GM23338 (cell line): Measurements from ENCODE around the gene PIK3IP1. TPM values are rescaled to one million over a fixed set of nuclear protein-coding genes. Genes with fewer than 3 reads are reported as not detected.

Experiments
- ATAC-seq: fragments of 200-7000 bp; cut with Tn5 transposase; 3 replicates; pipeline ENCODE4 v1.9.1; 2020
- DNase-seq: peaks from one replicate; pipeline ENCODE4 v3.0.0-alpha.2; 2015; ENCODE audit warnings: low spot score
- H2AFZ ChIP-seq: fragments of 200-600 bp; sonication (generic); 2 replicates; pipeline ENCODE4 v1.8.0; 2016; ENCODE audit warnings: antibody characterized with exemption, mild to moderate bottlenecking, moderate library complexity
- H3F3A ChIP-seq: fragments of 200-600 bp; sonication (generic); replicated peaks from 2 replicates; pipeline ENCODE4 v1.8.0; 2017; ENCODE audit warnings: antibody characterized with exemption, mixed run types, low read depth
- H3K27ac ChIP-seq: fragments of 200-600 bp; sonication (generic); 2 replicates; pipeline ENCODE4 v1.6.1; 2016; ENCODE audit warnings: low read depth
- H3K27me3 ChIP-seq: fragments of 200-600 bp; sonication (generic); 2 replicates; pipeline ENCODE4 v1.8.0; 2016; ENCODE audit warnings: mild to moderate bottlenecking, mixed run types, moderate library complexity; ENCODE audit not compliant: insufficient read depth
- H3K36me3 ChIP-seq: fragments of 200-600 bp; sonication (generic); 2 replicates; pipeline ENCODE4 v1.8.0; 2016; ENCODE audit warnings: mild to moderate bottlenecking; ENCODE audit not compliant: insufficient read depth
- H3K4me1 ChIP-seq: fragments of 200-600 bp; sonication (generic); 2 replicates; pipeline ENCODE4 v1.8.0; 2016; ENCODE audit warnings: mild to moderate bottlenecking, moderate library complexity; ENCODE audit not compliant: insufficient read depth
- H3K4me2 ChIP-seq: fragments of 200-600 bp; sonication (generic); 2 replicates; pipeline ENCODE4 v1.7.1; 2017; ENCODE audit warnings: mixed run types
- H3K4me3 ChIP-seq: fragments of 200-600 bp; sonication (generic); 2 replicates; pipeline ENCODE4 v1.6.1; 2016; ENCODE audit warnings: mixed run types
- H3K79me2 ChIP-seq: fragments of 200-600 bp; sonication (generic); replicated peaks from 2 replicates; pipeline ENCODE4 v1.8.0; 2017; ENCODE audit warnings: mild to moderate bottlenecking; ENCODE audit not compliant: insufficient read depth
- H3K9me2 ChIP-seq: fragments of 200-600 bp; sonication (generic); 2 replicates; pipeline ENCODE4 v1.8.0; 2017; ENCODE audit not compliant: insufficient read depth
- H4K20me1 ChIP-seq: fragments of 200-600 bp; sonication (generic); replicated peaks from 2 replicates; pipeline ENCODE4 v1.8.0; 2017; ENCODE audit warnings: mild to moderate bottlenecking; ENCODE audit not compliant: insufficient read depth
- H3K27ac Mint-ChIP-seq: 2 replicates; pipeline ENCODE4 v1.8.0; 2020; ENCODE audit warnings: inconsistent platforms, mild to moderate bottlenecking, moderate library complexity, mixed read lengths
- H3K27me3 Mint-ChIP-seq: 3 replicates; pipeline ENCODE4 v1.8.0; 2022; ENCODE audit warnings: low read depth, mild to moderate bottlenecking, moderate library complexity, mixed read lengths, inconsistent platforms; ENCODE audit not compliant: insufficient read depth, poor library complexity
- H3K36me3 Mint-ChIP-seq: 3 replicates; pipeline ENCODE4 v1.8.0; 2021; ENCODE audit warnings: low read depth, mild to moderate bottlenecking, inconsistent platforms, moderate library complexity, mixed read lengths
- H3K4me1 Mint-ChIP-seq: 3 replicates; pipeline ENCODE4 v1.8.0; 2020; ENCODE audit warnings: mild to moderate bottlenecking, inconsistent platforms, mixed read lengths
- H3K4me3 Mint-ChIP-seq: 3 replicates; pipeline ENCODE4 v1.8.0; 2021; ENCODE audit warnings: moderate library complexity, mild to moderate bottlenecking, inconsistent platforms, mixed read lengths
- H3K9me3 Mint-ChIP-seq: 3 replicates; pipeline ENCODE4 v1.8.0; 2020; ENCODE audit warnings: moderate library complexity, mild to moderate bottlenecking, inconsistent platforms, mixed read lengths
- CREB1 ChIP-seq: fragments of 250-450 bp; sonication (Bioruptor Pico); IDR thresholded peaks from 2 replicates; pipeline ENCODE4 v1.5.0; 2020; ENCODE audit warnings: low read depth, mild to moderate bottlenecking, moderate library complexity
- EZH2 ChIP-seq: fragments of 200-600 bp; sonication (generic); IDR thresholded peaks from one replicate; pipeline ENCODE4 v1.8.0; 2017; ENCODE audit warnings: antibody characterized with exemption, mild to moderate bottlenecking, low read depth; ENCODE audit not compliant: unreplicated experiment
- EZH2phosphoT487 ChIP-seq: fragments of 200-600 bp; sonication (generic); IDR thresholded peaks from one replicate; pipeline ENCODE4 v1.8.1; 2018; ENCODE audit warnings: antibody characterized with exemption; ENCODE audit not compliant: unreplicated experiment
- JUNB ChIP-seq: IDR thresholded peaks from one replicate; pipeline ENCODE4 v1.6.1; 2016; ENCODE audit warnings: antibody characterized with exemption; ENCODE audit not compliant: unreplicated experiment
- NANOG ChIP-seq: IDR thresholded peaks from 2 replicates; pipeline ENCODE4 v1.6.1; 2016; ENCODE audit warnings: antibody characterized with exemption, borderline replicate concordance
- POLR2AphosphoS5 ChIP-seq: IDR thresholded peaks from 2 replicates; pipeline ENCODE4 v1.6.1; 2016; ENCODE audit warnings: antibody characterized with exemption, low read depth
- STAT1 ChIP-seq: IDR thresholded peaks from one replicate; pipeline ENCODE4 v1.6.1; 2016; ENCODE audit warnings: antibody characterized with exemption; ENCODE audit not compliant: unreplicated experiment
- ZNF114 ChIP-seq: fragments of 250-450 bp; sonication (Bioruptor Pico); IDR thresholded peaks from 2 replicates; pipeline ENCODE4 v1.5.0; 2020; ENCODE audit warnings: mild to moderate bottlenecking, moderate library complexity
- ZNF331 ChIP-seq: fragments of 250-450 bp; sonication (Bioruptor Pico); IDR thresholded peaks from 2 replicates; pipeline ENCODE4 v1.5.0; 2020; ENCODE audit warnings: low read depth, mild to moderate bottlenecking, moderate library complexity
- polyA plus RNA-seq: library from polyadenylated mRNA; unstranded; fragments of >200 nt; fragmentation: Nextera tagmentation; extraction: Ambion mirVana; gene quantifications from 2 replicates; pipeline ENCODE4 v1.2.1, GENCODE V29; 2016
- total RNA-seq: library from RNA; depleted of rRNA; stranded (reverse); fragments of >200 nt; shearing (Covaris generic); gene quantifications from 2 replicates; pipeline ENCODE4 v1.2.3, GENCODE V29; 2014
- TF ChIP-seq, protein P1 (sequence below): IDR thresholded peaks from one replicate; pipeline ENCODE4 v1.6.1; 2018; ENCODE audit warnings: antibody characterized with exemption; ENCODE audit not compliant: unreplicated experiment
- TF ChIP-seq, protein P2 (sequence below): IDR thresholded peaks from 2 replicates; pipeline ENCODE4 v1.6.1; 2016; ENCODE audit warnings: antibody characterized with exemption
- TF ChIP-seq, protein P3 (sequence below), 2 experiments: fragments of 200-600 bp in 1 of 2; sonication (generic) in 1 of 2; conservative IDR thresholded peaks; 2 replicates each; pipeline versions ENCODE4 v1.5.1 to v1.6.1; 2016 to 2017; ENCODE audit warnings: antibody characterized with exemption in 2 of 2, low read depth in 2 of 2, mild to moderate bottlenecking in 2 of 2, moderate library complexity in 1 of 2

Gene PIK3IP1
- total and polyA plus RNA-seq, 2 experiments from 2014 or later: 1.1 to 2.2 TPM

DNA sequence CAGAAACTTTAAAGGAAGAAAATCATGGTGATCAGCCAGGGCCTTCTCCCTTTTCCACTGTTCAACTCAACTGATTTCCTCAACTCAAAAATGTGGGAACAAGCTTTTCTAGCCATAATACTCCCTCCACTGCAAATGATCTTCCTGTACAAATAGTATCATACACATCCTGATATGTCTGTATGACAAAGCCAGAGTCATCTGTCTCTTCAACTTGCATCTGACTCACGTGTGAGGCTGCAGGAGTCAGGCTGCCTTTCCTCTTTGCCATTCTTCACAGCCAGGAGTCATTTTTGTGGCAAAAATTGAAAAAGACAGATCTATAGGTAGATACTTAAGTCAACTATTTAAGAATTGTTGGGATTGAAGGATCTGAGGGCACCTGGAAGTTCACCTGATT lies 40.6 kb upstream of the PIK3IP1 start:
- Histone ChIP-seq H4K20me1 (peaks cover 35% of the 10 kb centered on the region), H3K79me2 (peaks cover 32% of the 10 kb centered on the region)
- H3K36me3 Mint-ChIP-seq: peaks cover 95% of the 10 kb centered on the region

DNA sequence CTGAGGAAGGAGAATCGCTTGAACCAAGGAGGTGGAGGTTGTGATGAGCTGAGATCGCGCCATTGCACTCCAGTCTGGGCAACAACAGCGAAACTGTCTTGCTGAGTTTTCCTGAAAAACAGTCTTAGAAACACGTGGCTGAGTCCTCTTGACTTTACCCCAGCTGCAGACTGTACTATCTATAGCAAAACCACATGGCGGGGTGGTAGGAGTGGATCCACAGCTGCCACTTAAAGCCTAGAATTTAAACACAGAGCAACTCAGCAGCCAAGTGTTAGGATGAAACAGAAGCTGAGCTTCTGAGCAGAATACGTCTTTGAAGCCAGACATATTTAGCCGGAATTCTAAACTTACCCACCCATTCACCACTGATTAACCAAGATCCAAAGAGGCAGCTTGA lies 39.7 kb upstream of the PIK3IP1 start:
- H3F3A ChIP-seq: no peaks in the 10 kb centered on the region
- peaks cover 41% of the 10 kb centered on the region for H3K36me3 ChIP-seq
- H3K4me3 ChIP-seq: no peak overlapping the region
- Mint-ChIP-seq H3K9me3 (no peaks in the 10 kb centered on the region), H3K4me1 (peaks cover 6% of the 10 kb centered on the region; the same call in 2 of the 3 replicates), H3K27ac (no peak overlapping the region), H3K4me3 (no peak overlapping the region), H3K36me3 (peaks cover 95% of the 10 kb centered on the region), H3K27me3 (peaks cover 6% of the 10 kb centered on the region)
- no peak overlapping the region for H2AFZ ChIP-seq
- peaks cover 32% of the 10 kb centered on the region for H3K79me2 ChIP-seq
- H4K20me1 ChIP-seq: peaks cover 33% of the 10 kb centered on the region
- no peaks in the 10 kb centered on the region for H3K9me2 ChIP-seq
- H3K27me3 ChIP-seq: no peaks in the 10 kb centered on the region
- no peak overlapping the region for H3K4me2 ChIP-seq
- H3K4me1 ChIP-seq: no peaks in the 10 kb centered on the region
- DNase-seq (no peak), ATAC-seq (no peak)
- no peak overlapping the region for H3K27ac ChIP-seq
- TF ChIP-seq EZH2: no peak
- TF ChIP-seq NANOG: no peak
- TF ChIP-seq, protein P1, sequence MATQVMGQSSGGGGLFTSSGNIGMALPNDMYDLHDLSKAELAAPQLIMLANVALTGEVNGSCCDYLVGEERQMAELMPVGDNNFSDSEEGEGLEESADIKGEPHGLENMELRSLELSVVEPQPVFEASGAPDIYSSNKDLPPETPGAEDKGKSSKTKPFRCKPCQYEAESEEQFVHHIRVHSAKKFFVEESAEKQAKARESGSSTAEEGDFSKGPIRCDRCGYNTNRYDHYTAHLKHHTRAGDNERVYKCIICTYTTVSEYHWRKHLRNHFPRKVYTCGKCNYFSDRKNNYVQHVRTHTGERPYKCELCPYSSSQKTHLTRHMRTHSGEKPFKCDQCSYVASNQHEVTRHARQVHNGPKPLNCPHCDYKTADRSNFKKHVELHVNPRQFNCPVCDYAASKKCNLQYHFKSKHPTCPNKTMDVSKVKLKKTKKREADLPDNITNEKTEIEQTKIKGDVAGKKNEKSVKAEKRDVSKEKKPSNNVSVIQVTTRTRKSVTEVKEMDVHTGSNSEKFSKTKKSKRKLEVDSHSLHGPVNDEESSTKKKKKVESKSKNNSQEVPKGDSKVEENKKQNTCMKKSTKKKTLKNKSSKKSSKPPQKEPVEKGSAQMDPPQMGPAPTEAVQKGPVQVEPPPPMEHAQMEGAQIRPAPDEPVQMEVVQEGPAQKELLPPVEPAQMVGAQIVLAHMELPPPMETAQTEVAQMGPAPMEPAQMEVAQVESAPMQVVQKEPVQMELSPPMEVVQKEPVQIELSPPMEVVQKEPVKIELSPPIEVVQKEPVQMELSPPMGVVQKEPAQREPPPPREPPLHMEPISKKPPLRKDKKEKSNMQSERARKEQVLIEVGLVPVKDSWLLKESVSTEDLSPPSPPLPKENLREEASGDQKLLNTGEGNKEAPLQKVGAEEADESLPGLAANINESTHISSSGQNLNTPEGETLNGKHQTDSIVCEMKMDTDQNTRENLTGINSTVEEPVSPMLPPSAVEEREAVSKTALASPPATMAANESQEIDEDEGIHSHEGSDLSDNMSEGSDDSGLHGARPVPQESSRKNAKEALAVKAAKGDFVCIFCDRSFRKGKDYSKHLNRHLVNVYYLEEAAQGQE: no peak
- TF ChIP-seq EZH2phosphoT487: no peak
- no peak for TF ChIP-seq CREB1 (CRISPR knock-in tag)
- TF ChIP-seq JUNB: no peak
- TF ChIP-seq POLR2AphosphoS5: no peak
- TF ChIP-seq ZNF114: no peak
- TF ChIP-seq ZNF331 (CRISPR knock-in tag): no peak
- no peak for TF ChIP-seq STAT1

More for the DNA sequence above, 40.6 kb upstream of the PIK3IP1 start:
- H3K27me3 Mint-ChIP-seq: peaks cover 3% of the 10 kb centered on the region
- H3K4me3 Mint-ChIP-seq: no peak overlapping the region
- no peaks in the 10 kb centered on the region for H3K9me3 Mint-ChIP-seq
- no peak for ATAC-seq
- H3K4me1 ChIP-seq: no peaks in the 10 kb centered on the region
- no peaks in the 10 kb centered on the region for H3K9me2 ChIP-seq
- H3K4me2 ChIP-seq: no peak overlapping the region
- H3K27me3 ChIP-seq: no peaks in the 10 kb centered on the region
- H3K27ac Mint-ChIP-seq: no peak overlapping the region
- H2AFZ ChIP-seq: no peak overlapping the region
- H3F3A ChIP-seq: no peaks in the 10 kb centered on the region
- no peak overlapping the region for H3K4me3 ChIP-seq
- no peak overlapping the region for H3K27ac ChIP-seq
- H3K36me3 ChIP-seq: peaks cover 40% of the 10 kb centered on the region
- TF ChIP-seq ZNF331 (CRISPR knock-in tag) (no peak), JUNB (no peak), EZH2phosphoT487 (no peak), NANOG (no peak), STAT1 (no peak)
- TF ChIP-seq, protein P2, sequence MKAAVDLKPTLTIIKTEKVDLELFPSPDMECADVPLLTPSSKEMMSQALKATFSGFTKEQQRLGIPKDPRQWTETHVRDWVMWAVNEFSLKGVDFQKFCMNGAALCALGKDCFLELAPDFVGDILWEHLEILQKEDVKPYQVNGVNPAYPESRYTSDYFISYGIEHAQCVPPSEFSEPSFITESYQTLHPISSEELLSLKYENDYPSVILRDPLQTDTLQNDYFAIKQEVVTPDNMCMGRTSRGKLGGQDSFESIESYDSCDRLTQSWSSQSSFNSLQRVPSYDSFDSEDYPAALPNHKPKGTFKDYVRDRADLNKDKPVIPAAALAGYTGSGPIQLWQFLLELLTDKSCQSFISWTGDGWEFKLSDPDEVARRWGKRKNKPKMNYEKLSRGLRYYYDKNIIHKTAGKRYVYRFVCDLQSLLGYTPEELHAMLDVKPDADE: no peak
- TF ChIP-seq, protein P3, sequence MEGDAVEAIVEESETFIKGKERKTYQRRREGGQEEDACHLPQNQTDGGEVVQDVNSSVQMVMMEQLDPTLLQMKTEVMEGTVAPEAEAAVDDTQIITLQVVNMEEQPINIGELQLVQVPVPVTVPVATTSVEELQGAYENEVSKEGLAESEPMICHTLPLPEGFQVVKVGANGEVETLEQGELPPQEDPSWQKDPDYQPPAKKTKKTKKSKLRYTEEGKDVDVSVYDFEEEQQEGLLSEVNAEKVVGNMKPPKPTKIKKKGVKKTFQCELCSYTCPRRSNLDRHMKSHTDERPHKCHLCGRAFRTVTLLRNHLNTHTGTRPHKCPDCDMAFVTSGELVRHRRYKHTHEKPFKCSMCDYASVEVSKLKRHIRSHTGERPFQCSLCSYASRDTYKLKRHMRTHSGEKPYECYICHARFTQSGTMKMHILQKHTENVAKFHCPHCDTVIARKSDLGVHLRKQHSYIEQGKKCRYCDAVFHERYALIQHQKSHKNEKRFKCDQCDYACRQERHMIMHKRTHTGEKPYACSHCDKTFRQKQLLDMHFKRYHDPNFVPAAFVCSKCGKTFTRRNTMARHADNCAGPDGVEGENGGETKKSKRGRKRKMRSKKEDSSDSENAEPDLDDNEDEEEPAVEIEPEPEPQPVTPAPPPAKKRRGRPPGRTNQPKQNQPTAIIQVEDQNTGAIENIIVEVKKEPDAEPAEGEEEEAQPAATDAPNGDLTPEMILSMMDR (conservative IDR thresholded peaks at IDR 0.05; ENCODE audit: low read depth in 2 of 2): no peak
- DNase-seq: no peak
- peaks cover 6% of the 10 kb centered on the region; the same call in 2 of the 3 replicates for H3K4me1 Mint-ChIP-seq
